Vagina (tissue), 2 donors: ENCODE results near the gene STK36.

ENCODE experiments used
- POLR2A ChIP-seq, 2 donors: fragments of 450-650 bp; IDR thresholded peaks; one replicate each; pipeline ENCODE4 v1.6.1; 2017; ENCODE audit warnings: antibody characterized with exemption in 2 of 2, mild to moderate bottlenecking in 2 of 2, moderate library complexity in 2 of 2
- TF ChIP-seq, protein P1 (sequence below), 3 experiments: fragments of 450-650 bp in 2 of 3; fragments of 200-600 bp in 1 of 3; sonication (generic) in 1 of 3; IDR thresholded peaks; one replicate each; pipeline ENCODE4 v1.5.1; 2017 to 2019; ENCODE audit warnings: antibody characterized with exemption in 3 of 3, mild to moderate bottlenecking in 2 of 3, moderate library complexity in 2 of 3

DNA sequence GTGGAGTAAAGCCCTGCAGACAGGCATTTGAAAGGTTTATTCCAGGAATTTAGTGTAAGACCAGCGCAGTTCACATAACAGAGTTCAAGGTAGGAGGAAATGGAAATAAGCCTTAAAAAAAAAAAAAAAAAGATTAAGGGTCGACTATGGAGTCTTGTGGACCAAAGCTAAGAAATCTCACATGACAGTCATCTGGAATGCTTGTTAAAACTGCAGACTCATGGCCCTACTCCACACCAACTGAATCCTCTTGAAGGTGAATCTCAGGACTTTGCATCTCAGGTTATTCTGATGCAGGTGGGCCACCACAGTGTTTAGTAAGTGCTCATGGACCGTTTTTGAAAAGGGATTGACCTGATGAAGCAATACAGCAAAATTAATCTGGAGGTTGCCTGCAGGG is 47.6 kb downstream of the STK36 start:
- TF ChIP-seq POLR2A (IDR thresholded peaks at IDR 0.05) = no peak
- TF ChIP-seq, protein P1, sequence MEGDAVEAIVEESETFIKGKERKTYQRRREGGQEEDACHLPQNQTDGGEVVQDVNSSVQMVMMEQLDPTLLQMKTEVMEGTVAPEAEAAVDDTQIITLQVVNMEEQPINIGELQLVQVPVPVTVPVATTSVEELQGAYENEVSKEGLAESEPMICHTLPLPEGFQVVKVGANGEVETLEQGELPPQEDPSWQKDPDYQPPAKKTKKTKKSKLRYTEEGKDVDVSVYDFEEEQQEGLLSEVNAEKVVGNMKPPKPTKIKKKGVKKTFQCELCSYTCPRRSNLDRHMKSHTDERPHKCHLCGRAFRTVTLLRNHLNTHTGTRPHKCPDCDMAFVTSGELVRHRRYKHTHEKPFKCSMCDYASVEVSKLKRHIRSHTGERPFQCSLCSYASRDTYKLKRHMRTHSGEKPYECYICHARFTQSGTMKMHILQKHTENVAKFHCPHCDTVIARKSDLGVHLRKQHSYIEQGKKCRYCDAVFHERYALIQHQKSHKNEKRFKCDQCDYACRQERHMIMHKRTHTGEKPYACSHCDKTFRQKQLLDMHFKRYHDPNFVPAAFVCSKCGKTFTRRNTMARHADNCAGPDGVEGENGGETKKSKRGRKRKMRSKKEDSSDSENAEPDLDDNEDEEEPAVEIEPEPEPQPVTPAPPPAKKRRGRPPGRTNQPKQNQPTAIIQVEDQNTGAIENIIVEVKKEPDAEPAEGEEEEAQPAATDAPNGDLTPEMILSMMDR (IDR thresholded peaks at IDR 0.05) = no peak
